Measurements from ENCODE around the gene KATNAL2.

The KATNAL2 gene

DNA sequence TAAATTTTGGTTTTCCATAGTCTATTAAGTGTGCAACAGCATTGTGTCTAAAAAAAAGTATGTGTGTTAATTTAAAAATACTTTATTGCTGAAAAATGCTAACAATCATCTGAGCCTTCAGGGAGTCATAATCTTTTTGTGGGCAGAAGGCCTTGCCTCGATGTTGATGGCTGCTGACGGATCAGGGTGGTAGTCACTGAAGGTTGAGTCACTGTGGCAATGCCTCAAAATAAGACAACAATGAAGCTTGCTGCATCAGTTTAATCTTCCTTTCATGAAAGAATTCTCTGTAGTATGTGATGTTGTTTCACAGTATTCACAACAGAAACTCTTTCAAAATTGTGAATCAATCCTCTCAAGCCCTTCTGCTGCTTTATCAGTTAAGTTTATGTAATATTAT is 201.6 kb downstream of the KATNAL2 start:
- DNase-seq: no peak

DNA sequence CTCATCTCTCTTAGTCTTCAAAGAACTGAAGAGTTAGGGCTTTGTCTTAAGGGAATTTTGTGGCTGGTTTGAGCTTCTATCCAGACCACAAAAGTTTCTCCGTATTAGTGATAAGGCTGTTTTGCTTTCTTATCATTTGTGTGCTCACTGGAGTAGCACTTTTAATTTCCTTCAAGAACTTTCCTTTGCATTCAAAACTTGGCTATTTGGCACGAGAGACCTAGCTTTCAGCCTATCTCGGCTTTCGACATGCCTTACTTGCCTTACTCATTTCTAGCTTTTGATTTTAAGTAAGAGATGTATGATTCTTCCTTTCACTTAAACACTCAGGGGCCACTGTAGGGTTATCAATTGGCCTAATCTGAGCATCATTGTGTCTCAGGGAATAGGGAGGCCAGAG is 203.0 kb downstream of the KATNAL2 start:
- DNase-seq: no peak

DNA sequence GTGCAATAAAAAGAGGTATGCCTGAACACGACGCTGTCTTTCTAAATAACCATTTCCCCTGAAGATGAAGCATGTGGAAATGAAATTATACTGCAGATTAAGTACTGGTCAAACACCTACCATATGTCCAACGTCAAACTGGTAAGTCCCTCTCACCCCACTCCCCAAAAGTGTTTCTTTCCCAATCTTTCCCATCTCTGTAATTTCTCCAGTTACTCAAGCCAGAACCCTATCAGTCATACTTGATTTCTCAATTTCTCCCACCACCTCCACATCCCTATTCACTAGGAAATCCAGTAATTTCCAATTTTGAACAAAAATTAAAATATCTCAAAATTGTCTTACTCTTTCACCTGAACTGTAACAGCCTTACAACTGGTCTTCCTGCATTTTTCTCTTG is 203.7 kb downstream of the KATNAL2 start:
- no peak for DNase-seq

DNA sequence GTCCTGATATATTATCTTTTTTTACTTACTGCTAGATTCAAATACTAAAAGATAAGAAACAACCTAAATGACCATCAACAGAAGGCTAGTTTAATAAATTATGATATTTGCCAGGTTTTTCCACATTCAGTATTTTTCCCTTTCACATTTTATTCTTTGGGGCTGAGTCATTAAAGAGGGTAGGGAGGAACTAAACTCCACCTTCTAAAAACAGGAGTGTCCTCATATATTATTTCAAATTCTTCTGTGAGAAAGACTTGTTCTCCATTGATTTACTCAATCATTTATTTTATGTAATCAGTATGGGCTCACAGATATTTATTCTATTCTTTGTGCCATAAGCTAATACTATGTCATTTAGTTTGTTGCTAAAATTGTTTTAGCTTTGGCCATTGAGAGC is 223.9 kb downstream of the KATNAL2 start:
- DNase-seq: no peak

DNA sequence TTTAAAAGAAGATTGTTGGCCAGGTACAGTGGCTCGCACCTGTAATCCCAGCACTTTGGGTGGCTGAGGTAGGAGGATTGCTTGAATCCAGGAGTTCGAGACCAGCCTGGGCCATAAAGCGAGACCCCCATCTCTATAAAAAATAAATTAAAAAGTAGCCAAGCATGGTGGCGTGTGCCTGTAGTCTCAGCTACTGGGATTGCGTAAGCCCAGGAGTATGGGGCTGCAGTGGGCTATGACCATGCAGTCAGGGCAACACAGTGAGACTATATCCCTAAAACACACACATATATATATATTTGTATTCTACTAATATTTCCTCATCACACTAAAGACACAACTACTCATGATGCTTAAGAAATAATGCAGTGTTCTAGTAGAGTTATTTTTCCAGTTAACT is 225.8 kb downstream of the KATNAL2 start:
- DNase-seq: no peak

DNA sequence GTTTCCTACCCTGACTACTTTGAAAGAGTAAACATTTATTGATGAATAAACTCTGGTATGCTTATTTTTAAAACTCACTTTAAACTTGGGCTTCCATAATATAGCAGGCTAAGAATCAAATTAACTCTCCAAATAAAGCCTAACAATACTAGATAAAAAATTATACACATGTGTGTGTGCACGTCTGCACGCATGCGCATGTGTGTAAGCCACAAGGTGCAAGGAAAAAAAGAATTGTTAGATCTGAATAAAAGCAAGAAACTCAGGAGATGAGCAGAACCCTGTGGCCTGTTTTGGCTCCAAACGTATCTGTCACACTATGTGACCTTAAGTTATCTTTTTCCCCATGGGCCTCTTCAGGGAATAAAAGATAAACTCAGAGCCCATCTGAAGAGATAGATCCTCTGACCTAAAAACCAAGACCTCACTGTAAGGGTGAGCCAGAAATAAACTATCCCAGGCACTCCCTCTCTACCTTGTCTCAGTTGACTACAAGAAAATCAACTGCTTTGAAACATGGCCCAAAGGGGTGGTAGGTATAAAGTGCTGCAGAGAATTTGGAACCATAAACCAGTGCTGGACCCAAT is 226.6 kb downstream of the KATNAL2 start:
- no peak for DNase-seq

DNA sequence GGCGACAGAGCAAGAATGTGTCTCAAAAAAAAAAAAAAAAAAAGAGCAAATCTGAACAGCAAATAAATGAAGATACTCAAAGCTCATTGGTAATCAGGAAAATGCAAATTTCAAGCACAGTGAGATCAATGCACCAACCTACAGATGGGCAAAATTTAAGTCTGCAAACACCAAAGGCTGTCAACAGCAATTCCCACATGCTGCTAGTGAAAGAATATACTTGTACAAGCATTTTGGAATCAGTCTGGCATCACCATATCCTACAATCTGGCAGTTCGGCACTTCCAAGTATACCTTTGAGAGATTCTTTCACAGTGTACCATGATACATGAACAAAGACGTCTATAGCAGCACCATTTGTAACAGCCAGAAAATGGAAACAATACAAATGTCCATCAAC is 228.8 kb downstream of the KATNAL2 start:
- DNase-seq: no peak

DNA sequence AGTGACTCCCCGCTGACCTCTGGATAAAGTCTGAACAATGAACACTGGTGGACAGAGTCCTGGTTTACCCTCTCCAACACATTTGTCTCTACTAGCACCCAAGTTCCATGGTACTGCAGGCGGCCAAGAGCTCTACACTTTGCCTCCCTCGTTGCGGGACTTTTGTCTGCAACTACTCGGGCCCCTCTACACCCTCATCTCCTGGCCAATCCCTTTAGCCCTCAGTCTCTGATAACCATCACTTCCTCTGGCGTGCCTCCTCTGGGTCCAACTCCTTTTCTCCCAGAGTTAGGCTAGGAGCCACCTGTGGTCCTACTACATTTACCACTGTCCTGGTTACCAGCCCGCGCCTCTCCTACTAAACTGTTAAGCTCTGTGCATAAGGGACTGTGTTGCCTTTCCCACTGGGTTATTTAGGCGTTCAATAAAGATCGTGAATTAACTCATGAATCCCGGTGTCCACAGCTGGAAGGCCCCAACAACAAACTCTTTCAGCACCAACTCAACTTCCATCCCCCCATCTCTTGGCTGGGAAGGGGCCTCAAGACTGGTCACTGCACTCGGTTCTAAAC is 232.1 kb downstream of the KATNAL2 start:
- no peak for DNase-seq

DNA sequence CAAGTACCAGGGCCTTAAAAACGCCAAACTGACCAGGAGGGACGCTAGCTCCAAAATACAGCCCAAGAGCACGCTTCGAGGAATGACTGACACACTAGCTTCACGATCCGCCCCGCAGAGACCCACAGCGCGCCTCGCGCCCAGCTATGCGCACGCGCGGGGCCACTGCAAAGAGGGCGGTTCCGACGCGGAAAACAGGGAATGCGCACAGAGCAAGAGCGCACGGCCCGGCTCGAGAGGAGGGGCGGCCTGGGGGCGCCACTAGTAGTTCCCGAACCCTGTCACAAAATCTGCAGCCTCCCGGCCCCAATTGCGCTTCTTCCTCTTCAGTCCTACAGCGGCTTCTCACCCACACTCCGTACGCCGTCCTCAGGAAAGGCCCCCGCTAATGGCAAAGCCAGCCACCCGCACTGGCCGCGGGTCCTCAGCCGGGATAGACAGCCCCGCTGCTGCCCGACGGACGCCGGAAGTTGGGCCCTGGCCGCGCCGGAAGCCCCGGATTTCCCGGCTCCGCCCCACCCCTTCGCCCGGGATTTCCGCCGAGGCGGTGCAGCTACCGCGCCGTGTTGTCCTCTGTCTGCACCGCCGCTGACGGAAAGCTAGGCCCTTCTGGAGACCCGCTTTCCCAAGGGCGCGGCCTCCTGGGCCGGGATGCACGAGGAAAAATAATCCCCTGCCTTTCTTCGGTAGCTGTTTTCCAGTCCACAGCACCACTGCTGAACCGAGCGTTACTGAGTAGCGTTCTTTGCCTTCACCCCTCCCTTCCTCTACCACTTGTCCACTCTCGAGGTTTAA is 232.8 kb downstream of the KATNAL2 start, which contains the start of gene HDHD2:
Gene HDHD2, minus strand, starts transcription at position 472 of the 795 bp plus-strand sequence. CDS start 14,061 bp downstream, outside the sequence.
- DNase-seq: peak; percentile 16

DNA sequence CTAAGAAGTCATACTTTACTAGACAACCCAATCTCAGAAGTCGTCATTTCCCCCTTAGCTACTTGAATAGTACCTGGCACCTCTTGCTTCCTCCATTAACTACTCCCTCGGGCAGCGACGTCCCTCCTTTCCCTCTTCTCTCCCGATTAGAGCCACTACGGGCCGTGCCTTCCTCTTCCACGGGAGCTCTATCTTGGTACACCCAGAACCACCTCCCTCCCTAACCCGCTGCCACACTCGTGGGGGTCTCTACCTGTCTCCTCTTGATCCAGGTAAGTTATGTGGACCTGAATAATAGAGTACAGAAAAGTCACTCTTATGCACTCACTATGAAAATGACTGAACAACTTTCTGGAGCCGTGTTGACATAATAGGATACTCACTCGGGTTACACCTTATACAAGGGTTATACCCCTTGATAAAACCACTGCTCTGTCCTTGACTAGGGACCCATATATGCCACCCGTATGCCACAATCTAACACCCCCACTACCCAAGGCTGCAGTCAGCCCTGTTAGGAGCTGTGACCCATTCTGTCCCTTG is 233.5 kb downstream of the KATNAL2 start:
- no peak for DNase-seq

DNA sequence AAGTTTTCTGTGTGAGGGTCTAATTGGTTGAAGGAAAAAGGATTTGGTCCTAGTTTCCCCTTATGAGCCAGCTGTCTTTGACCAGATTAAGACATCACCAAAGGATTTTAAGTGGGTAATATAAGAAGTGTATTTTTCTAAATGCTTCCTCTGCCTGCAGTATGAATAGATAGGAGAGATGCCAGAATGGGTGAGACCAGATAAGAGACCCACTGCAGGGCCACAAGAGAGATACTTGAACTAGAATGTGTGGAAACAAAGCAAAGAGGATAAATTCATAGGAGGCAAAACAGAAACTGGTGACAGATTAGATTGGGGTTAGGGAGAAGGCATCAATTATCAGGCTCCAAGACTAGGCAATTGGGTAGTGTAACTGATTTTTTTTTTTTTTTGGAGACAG is 234.0 kb downstream of the KATNAL2 start:
- no peak for DNase-seq
